Sciatic nerve (tissue), 2 donors: ENCODE measurements around the gene BDH1. TPM values are rescaled to one million over a fixed set of nuclear protein-coding genes. Genes with fewer than 3 reads are reported as not detected.
"Not testable (repeated sequence)": the region's sequence is repeated elsewhere in the genome, so short reads cannot be mapped to it uniquely, and the experiment has no call there.

Experiments
- ATAC-seq: fragments of 200-7000 bp; cut with Tn5 transposase; one replicate; pipeline ENCODE4 v1.9.1; 2020; ENCODE audit warnings: mild to moderate bottlenecking, moderate library complexity
- DNase-seq: peaks from one replicate; pipeline ENCODE4 v3.0.0-alpha.2; 2020; ENCODE audit warnings: low spot score
- intact Hi-C: fragments of 100-400 bp; cut with DNase I; formaldehyde crosslinking; loops from one replicate; pipeline ENCODE4 v1.14.2; 2022
- total RNA-seq: library from RNA; stranded (reverse); fragmentation: NEBNext Ultra II Directional; extraction: Animal tissue kit (Norgen Biotek cat#: 25700); gene quantifications from one replicate; pipeline ENCODE4 v1.2.1, GENCODE V29; 2021
- donor health status: DM: no; HTN: no; CAD: no.
- donor health status: DM: no; HTN: no; CAD: no.

The BDH1 gene
- total RNA-seq, 1 donor from 2014 or later: 9.7 TPM

DNA sequence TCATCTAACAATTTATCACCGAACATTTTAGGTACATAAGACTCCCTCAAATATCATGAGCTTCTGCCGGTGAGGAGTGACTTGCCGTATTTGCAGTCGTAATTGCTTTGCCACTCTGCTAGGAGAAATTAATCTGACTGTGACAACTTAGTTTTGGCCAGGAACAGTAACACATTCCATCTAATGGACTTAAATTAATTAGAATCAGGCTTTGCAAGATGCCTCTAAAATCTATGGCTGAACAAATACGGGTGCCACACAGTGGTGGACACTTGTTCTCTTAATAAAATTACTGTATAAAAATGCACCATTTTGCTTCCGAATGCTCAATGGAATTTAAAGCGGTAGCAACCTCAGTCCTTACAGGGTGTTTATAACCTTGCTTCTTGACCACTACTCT lies 27.6 kb upstream of the BDH1 start:
- DNase-seq (no peak), ATAC-seq (no peak)
- intact Hi-C loops: no loop called here

DNA sequence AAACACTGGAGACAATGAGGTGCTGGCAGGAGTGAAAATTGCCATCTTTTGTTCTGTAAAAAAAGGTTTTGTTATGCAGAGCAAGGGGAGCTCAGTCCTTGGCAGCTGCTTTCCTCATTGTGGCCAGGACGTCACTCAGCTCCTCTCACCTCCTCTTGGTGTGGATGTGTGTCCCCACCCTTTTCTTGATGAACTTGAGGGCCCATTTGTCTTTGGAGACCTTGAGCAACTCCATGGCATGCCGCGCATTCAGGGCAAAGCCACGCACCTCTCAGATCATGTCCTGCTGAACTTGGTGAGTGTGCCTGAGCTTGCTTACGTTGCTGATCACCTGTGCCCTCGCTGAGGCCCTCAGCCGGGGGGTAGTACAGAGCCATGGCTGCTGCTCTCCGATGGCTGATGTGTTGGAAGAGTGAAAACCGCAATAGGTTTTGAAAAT lies 24.5 kb upstream of the BDH1 start:
- intact Hi-C loops: no loop called here
- DNase-seq (no peak), ATAC-seq (no peak)

DNA sequence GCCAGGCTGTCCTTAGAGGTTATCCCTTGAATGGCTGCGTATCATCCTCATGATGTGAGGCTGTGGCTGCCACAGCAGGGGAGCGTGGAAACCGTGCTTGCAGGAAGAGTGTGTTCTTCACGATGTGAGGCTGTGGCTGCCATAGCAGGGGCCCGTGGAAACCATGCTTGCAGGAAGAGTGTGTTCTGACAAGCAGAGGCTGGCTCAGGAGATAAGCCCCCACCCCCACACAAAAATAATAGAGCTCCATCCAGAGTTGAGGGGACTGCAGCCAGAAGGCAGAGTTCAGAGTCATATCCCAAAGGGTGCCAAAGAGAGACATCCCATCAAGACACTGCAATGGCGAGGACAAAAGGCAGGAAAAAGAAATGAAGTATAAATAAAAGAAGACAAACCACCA lies 22.6 kb upstream of the BDH1 start:
- no peak for ATAC-seq
- DNase-seq: no peak
- intact Hi-C loops: no loop called here

DNA sequence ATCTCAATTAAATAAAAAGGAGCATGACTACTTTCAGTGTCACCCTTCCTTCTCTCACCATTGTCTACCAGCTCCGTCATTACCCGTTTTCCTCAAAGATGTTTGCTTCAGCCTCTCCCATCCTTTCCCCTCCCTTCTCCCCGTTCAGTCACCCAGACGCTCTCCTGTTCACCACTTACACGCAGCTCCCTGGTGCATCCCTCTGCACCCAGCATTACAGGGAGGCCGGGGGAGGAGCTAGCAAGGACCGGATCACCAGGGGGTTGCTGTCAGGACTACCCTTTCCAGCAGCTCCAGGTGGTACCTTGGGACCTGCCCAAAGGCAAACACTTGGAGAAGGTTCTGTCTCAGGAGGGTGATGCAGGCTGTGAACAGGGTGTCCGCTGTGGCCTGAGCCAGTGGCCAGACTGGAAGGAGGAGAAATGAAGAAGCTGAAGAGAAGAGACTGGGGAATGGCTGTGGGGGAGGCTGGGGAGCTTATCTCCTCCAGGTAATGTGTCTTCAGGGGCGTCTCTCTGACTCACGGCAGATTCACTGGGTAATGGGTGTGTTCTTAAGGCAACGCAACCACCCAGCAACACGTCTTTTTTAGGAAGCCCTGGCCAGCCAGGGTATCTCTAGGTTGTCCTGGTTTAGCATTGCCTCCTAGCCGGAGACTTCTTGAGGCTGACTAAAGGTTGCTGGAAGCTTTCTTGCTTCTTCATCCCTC lies 21.8 kb upstream of the BDH1 start:
- intact Hi-C loops: no loop called here
- ATAC-seq (no peak), DNase-seq (no peak)

DNA sequence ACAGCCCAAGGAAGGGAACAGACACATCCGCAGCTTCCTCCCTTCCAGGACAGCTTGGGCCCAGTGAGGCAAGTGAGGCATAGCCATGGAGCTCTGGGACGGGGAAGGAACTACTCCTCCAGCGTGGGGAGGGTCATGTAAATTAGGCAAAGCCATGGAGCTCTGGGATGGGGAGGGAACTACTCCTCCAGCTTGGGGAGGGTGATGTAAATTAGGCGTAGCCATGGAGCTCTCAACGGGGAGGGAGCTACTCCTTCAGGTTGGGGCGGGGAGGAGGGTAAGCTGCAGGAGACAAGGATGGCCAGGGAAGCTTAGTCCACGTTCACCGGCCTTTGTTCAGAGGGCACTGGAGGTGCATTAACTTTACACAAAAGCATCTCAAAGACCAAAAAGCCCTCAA lies 21.1 kb upstream of the BDH1 start:
- no peak for ATAC-seq
- no peak for DNase-seq
- intact Hi-C loops: no loop called here

DNA sequence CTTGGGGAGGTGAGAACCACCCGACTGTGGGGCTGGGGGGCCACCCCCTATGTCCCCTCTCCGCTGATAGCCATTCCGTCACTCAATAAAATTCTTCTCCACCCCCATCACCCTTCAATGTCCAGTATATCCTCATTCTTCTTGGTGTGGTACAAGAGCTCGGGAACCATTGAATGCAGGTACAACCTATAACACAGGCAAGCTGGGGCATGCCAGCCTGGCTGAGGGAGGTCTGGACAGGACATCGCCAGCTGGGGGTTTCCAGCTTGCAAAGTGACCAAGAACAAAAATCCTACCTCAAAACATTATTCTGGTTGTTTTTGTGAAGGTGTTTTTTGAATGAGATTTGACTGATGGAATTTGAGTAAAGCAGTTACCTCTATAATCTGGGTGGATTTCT lies 19.6 kb upstream of the BDH1 start:
- intact Hi-C loops: no loop called here
- DNase-seq (no peak), ATAC-seq (no peak)

DNA sequence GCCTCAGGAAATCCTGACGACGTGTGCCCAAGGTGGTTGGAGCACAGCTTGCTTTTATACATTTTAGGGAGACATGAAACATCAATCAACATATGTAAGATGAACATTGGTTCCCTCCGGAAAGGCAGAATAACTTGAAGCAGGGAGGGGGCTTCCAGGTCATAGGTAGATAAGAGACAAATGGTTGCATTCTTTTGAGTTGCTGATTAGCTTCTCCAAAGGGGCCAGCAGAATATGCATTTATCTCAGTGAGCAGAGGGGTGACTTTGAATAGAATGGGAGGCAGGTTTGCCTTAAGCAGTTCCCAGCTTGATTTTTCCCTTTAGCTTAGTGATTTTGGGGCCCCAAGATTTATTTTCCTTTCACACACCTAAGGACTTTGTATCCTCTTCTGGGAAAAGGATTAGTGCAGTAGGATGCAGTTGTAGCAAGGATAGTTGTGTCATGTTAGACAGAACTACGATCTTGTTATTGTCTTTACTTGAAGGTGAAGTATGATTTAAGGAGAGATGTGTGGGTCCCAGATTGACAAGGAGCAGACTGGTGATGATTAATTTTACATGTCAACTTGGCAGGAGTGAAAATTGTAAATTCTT lies 18.7 kb upstream of the BDH1 start:
- intact Hi-C loops, ATAC-seq: not testable (repeated sequence)

DNA sequence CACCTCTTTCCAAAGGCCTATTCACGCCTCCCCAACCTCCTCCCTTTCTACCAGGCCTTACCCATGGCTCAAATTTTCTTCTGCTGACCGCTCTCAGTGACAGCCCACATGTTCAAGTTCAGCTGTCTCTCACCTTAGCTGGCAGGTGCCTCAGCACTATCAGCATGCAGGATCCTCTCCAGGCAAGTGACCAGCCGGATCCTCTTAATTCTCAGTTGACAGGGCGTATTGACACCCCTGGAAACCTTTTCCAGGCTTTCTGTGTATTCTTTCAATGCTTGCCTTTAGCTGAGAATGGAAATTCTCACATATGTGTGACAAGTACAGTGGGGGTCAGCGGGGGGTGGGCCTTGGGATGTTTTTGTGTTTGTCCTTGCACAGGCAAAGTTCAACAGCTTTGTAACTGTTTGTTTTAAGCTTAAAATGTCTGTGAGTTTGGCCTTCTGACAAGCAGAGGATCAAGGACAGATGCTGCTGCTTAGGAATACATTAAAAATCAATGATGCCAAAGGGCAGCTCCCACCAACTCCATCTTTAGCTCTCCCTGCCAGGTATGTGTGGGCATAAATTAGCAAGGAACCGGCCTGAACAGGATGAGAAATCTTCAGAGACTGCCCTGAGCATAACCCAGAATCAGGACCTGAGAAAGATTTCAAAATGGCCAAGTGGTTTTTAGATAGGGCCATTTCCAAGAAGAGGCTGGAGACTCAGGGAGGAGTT lies 17.4 kb upstream of the BDH1 start:
- intact Hi-C loops: no loop called here
- DNase-seq: no peak
- no peak for ATAC-seq

More for the DNA sequence above, 18.7 kb upstream of the BDH1 start:
- not testable (repeated sequence) for DNase-seq

DNA sequence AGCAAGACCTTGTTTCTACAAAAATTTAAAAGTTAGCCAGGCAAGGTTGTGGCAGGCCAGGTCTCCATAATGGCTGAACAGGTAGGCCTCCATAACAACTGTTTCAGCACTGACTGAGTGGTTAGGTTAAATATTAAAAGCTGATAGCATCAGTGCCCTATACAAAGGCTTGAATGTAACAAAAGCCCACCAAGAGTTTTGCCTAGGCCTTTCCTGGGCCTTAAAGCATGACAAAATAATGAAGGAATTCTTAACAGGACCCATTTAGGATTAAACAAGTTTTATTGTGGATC lies 16.1 kb upstream of the BDH1 start:
- intact Hi-C loops, ATAC-seq, DNase-seq: not testable (repeated sequence)

DNA sequence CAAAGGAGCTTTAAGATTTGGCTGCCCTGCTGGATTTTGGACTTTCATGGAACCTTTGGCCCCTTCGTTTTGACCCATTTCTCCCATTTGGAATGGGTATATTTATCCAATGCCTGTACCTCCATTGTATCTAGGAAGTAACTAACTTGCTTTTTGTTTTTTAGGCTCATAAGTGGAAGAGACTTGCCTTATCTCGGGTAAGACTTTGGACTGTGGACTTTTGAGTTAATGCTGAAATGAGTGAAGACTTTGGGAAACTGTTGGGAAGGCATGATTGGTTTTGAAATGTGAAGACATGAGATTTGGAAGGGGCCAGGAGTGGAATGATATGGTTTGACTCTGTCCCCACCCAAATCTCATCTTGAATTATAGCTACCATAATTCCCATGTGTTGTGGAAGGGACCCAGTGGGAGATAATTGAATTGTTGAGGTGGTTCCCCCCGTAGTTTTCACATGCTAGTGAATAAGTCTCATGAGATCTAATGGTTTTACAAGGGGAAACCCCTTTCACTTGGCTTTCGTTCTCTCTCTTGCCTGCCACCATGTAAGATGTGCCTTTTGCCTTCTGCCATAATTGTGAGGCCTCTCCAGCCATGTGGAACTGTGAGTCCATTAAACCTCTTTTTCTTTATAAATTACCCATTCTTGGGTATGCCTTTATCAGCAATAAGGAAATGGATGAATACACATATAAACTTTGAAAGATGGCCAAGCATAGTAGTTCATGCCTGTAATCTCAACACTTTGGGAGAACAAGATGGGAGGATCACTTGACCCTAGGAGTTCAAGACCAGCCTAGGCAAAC lies 15.5 kb upstream of the BDH1 start:
- DNase-seq, intact Hi-C loops, ATAC-seq: not testable (repeated sequence)

DNA sequence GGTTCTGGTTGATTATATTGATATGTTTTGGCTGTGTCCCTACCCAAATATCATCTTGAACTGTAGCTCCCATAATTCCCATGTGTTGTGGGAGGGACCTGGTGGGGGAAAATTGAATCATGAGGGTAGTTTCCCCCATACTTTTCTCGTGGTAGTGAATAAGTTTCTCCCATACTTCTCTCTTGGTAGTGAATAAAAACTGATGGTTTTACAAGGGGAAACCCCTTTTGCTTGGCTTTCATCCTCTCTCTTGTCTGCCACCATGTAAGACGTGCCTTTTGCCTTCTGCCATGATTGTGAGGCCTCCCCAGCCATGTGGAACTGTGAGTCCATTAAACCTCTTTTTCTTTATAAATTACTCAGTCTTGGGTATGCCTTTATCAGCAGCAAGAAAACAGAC lies 13.7 kb upstream of the BDH1 start:
- intact Hi-C loops, ATAC-seq, DNase-seq: not testable (repeated sequence)

DNA sequence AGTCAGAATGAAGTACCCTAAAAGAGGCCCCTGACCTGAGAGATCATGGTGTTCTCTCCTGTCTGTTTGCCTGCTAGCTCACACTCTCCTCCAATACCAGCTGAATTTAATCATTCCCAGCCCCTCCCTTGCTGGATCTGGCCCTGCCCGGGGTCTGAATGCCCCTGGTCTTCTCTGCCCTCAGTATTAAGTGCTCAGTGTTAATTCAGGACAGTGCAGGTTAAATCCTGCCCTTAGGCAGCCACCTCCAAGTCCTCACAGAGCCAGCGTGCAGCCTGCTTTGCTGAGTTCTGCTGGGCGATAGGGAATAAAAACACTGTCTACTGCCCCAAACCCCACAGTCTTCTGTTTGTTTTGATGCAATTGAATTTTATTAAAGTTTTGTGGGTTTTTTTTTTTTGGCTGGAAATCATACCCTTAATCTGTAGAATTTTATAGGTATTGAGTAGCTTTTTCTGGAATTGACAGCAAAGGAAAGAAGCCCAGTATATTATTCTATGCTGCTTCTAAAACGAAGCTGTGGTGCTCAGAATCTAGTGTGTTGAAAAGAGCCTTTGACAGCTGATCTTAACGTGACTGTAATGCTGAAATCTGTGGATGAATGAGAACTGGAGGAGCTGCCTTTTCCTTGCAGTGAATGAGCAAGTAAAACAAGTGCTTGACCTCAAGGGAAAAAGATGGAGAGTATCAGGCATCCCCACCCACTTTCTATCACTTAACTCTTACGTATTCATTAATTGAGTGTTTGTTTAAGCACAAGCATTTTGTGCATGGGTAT lies 12.3 kb upstream of the BDH1 start:
- intact Hi-C loops: no loop called here
- ATAC-seq (no peak), DNase-seq (no peak)

DNA sequence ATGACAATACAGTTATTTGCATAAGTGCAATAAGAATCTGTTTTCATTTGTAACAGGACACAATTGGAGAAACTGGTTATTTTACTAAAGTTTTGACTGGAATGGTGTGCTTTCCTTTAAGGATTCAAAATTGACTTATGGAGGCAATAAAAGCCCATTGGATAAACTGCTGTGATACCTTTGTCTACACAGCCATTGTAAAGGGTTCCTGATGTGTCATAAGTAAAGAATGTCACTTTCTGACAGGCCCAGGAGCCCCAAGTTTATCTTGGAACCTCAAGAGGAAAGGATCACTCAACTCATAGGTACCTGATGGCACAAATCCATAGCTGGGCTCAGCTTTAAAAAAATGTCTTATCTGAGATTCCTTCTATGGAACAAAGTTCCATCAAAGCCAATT lies 10.4 kb upstream of the BDH1 start:
- intact Hi-C loops, ATAC-seq, DNase-seq: not testable (repeated sequence)

DNA sequence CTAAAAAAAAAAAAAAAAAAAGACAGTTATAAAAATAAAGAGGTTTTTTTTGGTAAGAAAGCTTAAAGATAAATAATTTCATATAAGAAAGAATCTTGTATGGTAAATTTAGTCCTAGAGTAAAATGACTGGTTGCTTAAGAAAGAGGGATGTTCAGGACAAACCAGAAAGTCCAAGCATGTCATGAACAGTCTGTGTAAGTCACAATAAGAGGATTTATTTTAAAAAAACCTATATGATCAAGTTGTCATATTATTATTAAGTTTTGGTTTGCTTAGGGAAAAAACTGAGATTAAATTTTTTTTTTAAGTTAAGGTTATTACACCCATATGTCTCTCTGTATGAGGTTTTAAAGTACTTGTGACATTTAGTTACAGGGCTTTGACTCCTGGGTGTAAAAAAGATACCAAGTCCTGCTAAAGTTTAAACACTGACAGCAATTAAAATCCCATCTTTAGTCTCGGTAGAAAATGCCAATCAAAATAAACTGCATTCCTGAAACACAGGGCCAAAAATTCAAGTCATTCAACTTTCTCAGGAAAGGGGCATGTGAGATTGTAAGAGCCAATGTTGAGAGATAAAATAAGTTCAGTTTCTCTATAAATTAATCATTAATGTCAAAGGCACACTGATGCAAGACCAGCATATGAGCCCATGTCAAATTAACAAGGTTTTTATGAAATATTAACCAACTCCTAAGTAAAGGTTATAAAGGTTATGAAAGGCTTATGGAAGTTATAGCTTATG lies 8.5 kb upstream of the BDH1 start:
- intact Hi-C loops: no loop called here
- DNase-seq (no peak), ATAC-seq (no peak)

DNA sequence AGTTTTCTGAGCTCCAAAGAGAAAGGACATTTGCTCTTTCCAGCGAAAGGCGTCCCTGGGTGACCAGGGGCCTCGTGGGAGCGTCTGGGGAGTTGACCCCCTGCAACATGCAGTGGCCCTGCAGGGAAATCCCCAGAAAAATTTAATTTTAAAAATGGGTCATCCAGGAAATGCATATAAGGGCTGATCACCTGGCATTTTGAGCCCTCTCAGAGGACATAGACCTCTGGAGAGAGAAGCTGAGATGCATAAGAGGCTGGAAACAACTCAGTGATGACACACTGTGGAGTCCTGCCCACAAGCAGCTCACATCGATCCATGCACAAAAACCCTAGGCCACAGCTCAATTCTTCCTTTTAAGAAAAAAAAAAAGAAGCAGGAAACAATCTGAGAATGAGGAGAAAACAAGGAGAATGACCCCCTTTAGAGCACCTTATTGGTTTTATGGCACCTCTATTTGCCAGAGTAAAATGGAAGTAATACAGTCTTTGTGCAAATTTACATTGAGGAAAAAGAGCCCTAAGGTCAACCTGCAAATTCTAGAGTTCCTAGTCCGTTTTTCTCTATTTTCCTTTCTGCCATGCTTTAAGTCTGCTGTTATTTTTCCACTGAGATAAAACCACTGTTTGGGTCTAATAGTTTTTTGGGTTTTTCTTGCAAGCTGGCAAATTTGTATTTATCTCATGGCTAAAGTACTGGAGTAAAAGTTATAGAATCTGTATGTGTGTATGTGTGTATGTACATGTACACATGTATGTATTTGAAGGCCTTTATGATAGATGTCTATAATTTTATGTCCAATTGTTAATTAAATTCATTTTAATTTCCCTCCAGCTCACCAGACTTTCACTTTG lies 6.9 kb upstream of the BDH1 start:
- ATAC-seq (no peak), DNase-seq (no peak)
- intact Hi-C loops: no loop called here

DNA sequence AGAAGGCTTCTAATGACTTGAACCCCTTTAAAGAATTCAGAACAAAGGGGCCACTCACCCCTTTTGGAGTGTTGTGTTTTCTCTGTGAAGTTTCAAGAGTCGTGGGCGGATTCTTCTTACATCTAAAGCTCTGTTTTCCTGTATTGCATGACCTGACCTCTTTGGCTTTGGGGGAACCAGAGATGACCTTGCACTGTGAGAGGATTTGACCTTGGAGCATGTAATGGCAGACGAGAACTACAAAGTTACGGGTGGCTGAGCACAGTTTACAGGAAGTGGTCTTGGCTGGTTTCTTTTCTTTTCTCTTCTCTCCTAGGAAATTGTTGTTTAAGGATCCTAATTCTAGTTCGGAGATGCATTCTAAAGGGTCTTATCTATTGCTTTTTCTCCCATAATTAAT lies 6.2 kb upstream of the BDH1 start:
- ATAC-seq: no peak
- intact Hi-C loops: no loop called here

DNA sequence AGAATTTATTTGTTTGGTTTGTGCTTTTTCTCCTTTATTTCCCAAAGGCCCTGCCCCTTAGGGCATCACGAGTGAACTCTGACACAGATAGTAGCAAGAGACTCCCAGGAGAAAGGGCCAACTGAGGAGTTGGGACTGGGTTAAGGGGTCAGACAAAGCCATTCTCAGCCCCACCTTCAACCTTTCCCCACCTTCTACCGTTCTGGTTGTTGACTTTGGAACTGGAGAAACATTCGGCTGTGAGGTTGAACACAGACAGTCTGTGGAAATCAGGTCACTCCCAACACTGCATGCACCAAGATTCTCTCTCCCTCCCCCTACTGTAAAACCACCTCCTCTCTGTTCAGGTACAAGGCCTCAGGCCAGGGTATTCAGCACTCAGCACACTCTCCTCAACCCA lies 3.9 kb upstream of the BDH1 start:
- intact Hi-C loops: no loop called here
- ATAC-seq: no peak

More for the DNA sequence above, 6.2 kb upstream of the BDH1 start:
- no peak for DNase-seq

More for the DNA sequence above, 3.9 kb upstream of the BDH1 start:
- no peak for DNase-seq
